Thyroid gland (tissue), 4 donors: ENCODE data around the gene TIAM1. TPM values are rescaled to one million over a fixed set of nuclear protein-coding genes. Genes with fewer than 3 reads are reported as not detected.

Experiments
- DNase-seq, 2 donors: peaks; one replicate each; pipeline ENCODE4 v3.0.0-alpha.2; 2019
- H3K27ac ChIP-seq, 3 donors: fragments of 200-600 bp; sonication (generic); 1 replicate in 2 of 3; 2 replicates in 1 of 3; pipeline ENCODE4 v1.5.1; 2016 to 2019; ENCODE audit warnings: mild to moderate bottlenecking in 1 of 3, moderate library complexity in 1 of 3
- H3K27me3 ChIP-seq: fragments of 200-600 bp; sonication (generic); one replicate; pipeline ENCODE4 v1.5.1; 2019
- H3K36me3 ChIP-seq, 2 donors: fragments of 200-600 bp; sonication (generic); one replicate each; pipeline ENCODE4 v1.5.1; 2016 to 2019
- H3K4me1 ChIP-seq, 2 donors: fragments of 200-600 bp; sonication (generic); one replicate each; pipeline ENCODE4 v1.5.1; 2017 to 2019
- H3K4me3 ChIP-seq, 3 donors: fragments of 200-600 bp; sonication (generic); replicated peaks in 1 of 3; 1 replicate in 2 of 3; 2 replicates in 1 of 3; pipeline ENCODE4 v1.5.1; 2016; ENCODE audit warnings: mild to moderate bottlenecking in 1 of 3
- H3K9me3 ChIP-seq: fragments of 200-600 bp; sonication (generic); one replicate; pipeline ENCODE4 v1.5.1; 2017
- CTCF ChIP-seq, 6 experiments: fragments of 200-600 bp in 3 of 6; fragments of 450-650 bp in 3 of 6; sonication (generic) in 3 of 6; IDR thresholded peaks; one replicate each; pipeline ENCODE4 v1.5.1; 2016 to 2019; ENCODE audit warnings: antibody characterized with exemption in 6 of 6, mild to moderate bottlenecking in 2 of 6, inconsistent platforms in 1 of 6, moderate library complexity in 1 of 6
- POLR2A ChIP-seq, 2 donors: fragments of 450-650 bp; IDR thresholded peaks; one replicate each; pipeline ENCODE4 v1.6.1; 2017; ENCODE audit warnings: antibody characterized with exemption in 2 of 2, mild to moderate bottlenecking in 2 of 2, moderate library complexity in 1 of 2
- WGBS, 2 donors: methylation state at CpG; one replicate each; pipeline ENCODE4 v1.1.5; 2017; 5-methylcytosine and 5-hydroxymethylcytosine counted together
- intact Hi-C: fragments of 100-400 bp; cut with DNase I; formaldehyde crosslinking; loops from one replicate; pipeline ENCODE4 v1.15.1; 2023
- total RNA-seq, 4 donors: library from RNA; depleted of rRNA; stranded (reverse); fragments of >200 nt; gene quantifications; one replicate each; pipeline ENCODE4 v1.2.3, GENCODE V29; 2016

The TIAM1 gene
- total RNA-seq, 4 donors from 2014 or later, result 2.2 to 6.7 (median 2.4) TPM

- Histone ChIP-seq H3K4me3 (no peak overlapping the region), H3K27me3 (no peaks in the 10 kb centered on the region), H3K4me1 (peaks cover 6 to 24% of the 10 kb centered on the region in 2 donors), H3K9me3 (no peaks in the 10 kb centered on the region), H3K36me3 (no peaks in the 10 kb centered on the region), H3K27ac (no peak overlapping the region)
- intact Hi-C loops, result no loop called here
- TF ChIP-seq POLR2A (IDR thresholded peaks at IDR 0.05), result no peak
- no peak for TF ChIP-seq CTCF (IDR thresholded peaks at IDR 0.05)
- WGBS, 2 donors, result 67 to 93% methylated on average over 2 of the region's 2 CpGs
- peak; percentile 11 to 35 for DNase-seq
These were observed 22.8 kb upstream of the TIAM1 start for GRCh38 chr21:31366825-31367224.

GRCh38 chr21:31364253-31364945 lies 20.3 kb upstream of the TIAM1 start:
- Histone ChIP-seq H3K36me3 (no peaks in the 10 kb centered on the region), H3K4me1 (peaks cover 0 to 8% of the 10 kb centered on the region in 2 donors), H3K27ac (no peak overlapping the region), H3K4me3 (no peak overlapping the region), H3K27me3 (no peaks in the 10 kb centered on the region), H3K9me3 (no peaks in the 10 kb centered on the region)
- 91 to 93% methylated on average over 4 of the region's 4 CpGs for WGBS, 2 donors
- no peak for TF ChIP-seq POLR2A (IDR thresholded peaks at IDR 0.05)
- TF ChIP-seq CTCF (IDR thresholded peaks at IDR 0.05), result no peak
- no peak for DNase-seq
- intact Hi-C loops, result no loop called here

- H3K27ac ChIP-seq, result no peak overlapping the region
- TF ChIP-seq CTCF (IDR thresholded peaks at IDR 0.05) (no peak), POLR2A (IDR thresholded peaks at IDR 0.05) (no peak)
- 64 to 67% methylated on average over 1 of the region's 1 CpG for WGBS, 2 donors
These were observed 19.7 kb upstream of the TIAM1 start for GRCh38 chr21:31363720-31364119.

GRCh38 chr21:31360717-31361116 lies 16.7 kb upstream of the TIAM1 start:
- TF ChIP-seq CTCF (IDR thresholded peaks at IDR 0.05) (no peak), POLR2A (IDR thresholded peaks at IDR 0.05) (no peak)
- intact Hi-C loops, result no loop called here
- Histone ChIP-seq H3K27ac (no peak overlapping the region), H3K36me3 (no peaks in the 10 kb centered on the region), H3K9me3 (no peaks in the 10 kb centered on the region), H3K4me1 (no peaks in the 10 kb centered on the region), H3K4me3 (no peak overlapping the region), H3K27me3 (no peaks in the 10 kb centered on the region)
- no peak for DNase-seq

More at GRCh38 chr21:31363720-31364119, 19.7 kb upstream of the TIAM1 start:
- intact Hi-C loops, result no loop called here
- no peaks in the 10 kb centered on the region for H3K36me3 ChIP-seq
- no peak overlapping the region for H3K4me3 ChIP-seq
- H3K4me1 ChIP-seq, result peaks cover 0 to 8% of the 10 kb centered on the region in 2 donors
- H3K27me3 ChIP-seq, result no peaks in the 10 kb centered on the region
- no peaks in the 10 kb centered on the region for H3K9me3 ChIP-seq
- no peak for DNase-seq

GRCh38 chr21:31358158-31358557 lies 14.1 kb upstream of the TIAM1 start:
- H3K9me3 ChIP-seq, result no peaks in the 10 kb centered on the region
- no peaks in the 10 kb centered on the region for H3K27me3 ChIP-seq
- no peaks in the 10 kb centered on the region for H3K36me3 ChIP-seq
- no peak overlapping the region for H3K4me3 ChIP-seq
- DNase-seq, result no peak
- H3K4me1 ChIP-seq, result no peaks in the 10 kb centered on the region
- WGBS, 2 donors, result 93 to 98% methylated on average over 8 of the region's 8 CpGs
- TF ChIP-seq POLR2A (IDR thresholded peaks at IDR 0.05) (no peak), CTCF (IDR thresholded peaks at IDR 0.05) (no peak)
- intact Hi-C loops, result no loop called here
- no peak overlapping the region for H3K27ac ChIP-seq
